Liver (tissue), 3 donors: ENCODE data around the gene ST3GAL5.
A peak's percentile ranks its signal among the peaks of the same experiment; 100 is the strongest.

ENCODE experiments used
- GABPA ChIP-seq, 2 donors: IDR thresholded peaks in 1 of 2; conservative IDR thresholded peaks in 1 of 2; 2 replicates each; pipeline ENCODE4 v1.6.1; 2016; ENCODE audit warnings: antibody characterized with exemption in 2 of 2, mild to moderate bottlenecking in 1 of 2, moderate library complexity in 1 of 2
- JUND ChIP-seq, 2 donors: IDR thresholded peaks; 2 replicates each; pipeline ENCODE4 v1.6.1; 2016; ENCODE audit warnings: antibody characterized with exemption in 2 of 2
- RAD21 ChIP-seq, 2 donors: IDR thresholded peaks; 2 replicates each; pipeline ENCODE4 v1.6.1; 2016; ENCODE audit warnings: antibody characterized with exemption in 2 of 2, mild to moderate bottlenecking in 2 of 2
- RXRA ChIP-seq, 2 donors: IDR thresholded peaks; 2 replicates each; pipeline ENCODE4 v1.6.1; 2017 to 2018; ENCODE audit warnings: antibody characterized with exemption in 2 of 2, mild to moderate bottlenecking in 1 of 2
- SP1 ChIP-seq: IDR thresholded peaks from 2 replicates; pipeline ENCODE4 v1.6.1; 2018; ENCODE audit warnings: antibody characterized with exemption, mild to moderate bottlenecking
- TAF1 ChIP-seq: conservative IDR thresholded peaks from 2 replicates; pipeline ENCODE4 v1.6.1; 2016; ENCODE audit warnings: antibody characterized with exemption, mild to moderate bottlenecking
- YY1 ChIP-seq: IDR thresholded peaks from 2 replicates; pipeline ENCODE4 v1.6.1; 2016; ENCODE audit warnings: antibody characterized with exemption, mild to moderate bottlenecking
- TF ChIP-seq, protein P1 (sequence below): IDR thresholded peaks from 2 replicates; pipeline ENCODE4 v1.6.1; 2016; ENCODE audit warnings: antibody characterized with exemption
- TF ChIP-seq, protein P2 (sequence below): IDR thresholded peaks from 2 replicates; pipeline ENCODE4 v1.6.1; 2016; ENCODE audit warnings: antibody characterized with exemption, mild to moderate bottlenecking
- TF ChIP-seq, protein P3 (sequence below): fragments of 150-350 bp; IDR thresholded peaks from 2 replicates; pipeline ENCODE4 v1.5.1; 2017; ENCODE audit warnings: improper control_type of control experiment, low read depth, low read length; ENCODE audit not compliant: missing input control
- TF ChIP-seq, protein P4 (sequence below): IDR thresholded peaks from 2 replicates; pipeline ENCODE4 v1.6.1; 2016; ENCODE audit warnings: antibody characterized with exemption
- donor health status: healthy.
- donor health status: healthy.

DNA sequence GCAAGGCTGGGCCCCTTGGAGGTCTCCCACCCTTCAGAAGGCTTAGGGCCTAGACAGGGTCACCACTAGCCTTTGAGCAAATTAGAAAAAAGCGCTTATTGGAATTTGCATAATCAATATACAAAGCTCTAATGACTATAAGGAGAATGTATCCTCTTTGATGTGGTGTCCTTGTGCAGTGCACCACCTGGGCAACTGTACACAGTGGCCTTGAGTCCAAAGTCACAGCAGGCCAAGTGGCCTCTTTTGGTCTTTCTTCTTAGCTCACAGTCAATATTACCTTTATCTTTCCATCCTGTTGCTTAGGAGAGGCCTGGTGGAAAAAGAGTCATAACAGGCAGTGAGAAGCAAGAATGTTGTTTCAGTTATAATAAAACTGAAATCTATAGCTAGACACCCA is 19.7 kb upstream of the ST3GAL5 start:
- TF ChIP-seq, protein P1, sequence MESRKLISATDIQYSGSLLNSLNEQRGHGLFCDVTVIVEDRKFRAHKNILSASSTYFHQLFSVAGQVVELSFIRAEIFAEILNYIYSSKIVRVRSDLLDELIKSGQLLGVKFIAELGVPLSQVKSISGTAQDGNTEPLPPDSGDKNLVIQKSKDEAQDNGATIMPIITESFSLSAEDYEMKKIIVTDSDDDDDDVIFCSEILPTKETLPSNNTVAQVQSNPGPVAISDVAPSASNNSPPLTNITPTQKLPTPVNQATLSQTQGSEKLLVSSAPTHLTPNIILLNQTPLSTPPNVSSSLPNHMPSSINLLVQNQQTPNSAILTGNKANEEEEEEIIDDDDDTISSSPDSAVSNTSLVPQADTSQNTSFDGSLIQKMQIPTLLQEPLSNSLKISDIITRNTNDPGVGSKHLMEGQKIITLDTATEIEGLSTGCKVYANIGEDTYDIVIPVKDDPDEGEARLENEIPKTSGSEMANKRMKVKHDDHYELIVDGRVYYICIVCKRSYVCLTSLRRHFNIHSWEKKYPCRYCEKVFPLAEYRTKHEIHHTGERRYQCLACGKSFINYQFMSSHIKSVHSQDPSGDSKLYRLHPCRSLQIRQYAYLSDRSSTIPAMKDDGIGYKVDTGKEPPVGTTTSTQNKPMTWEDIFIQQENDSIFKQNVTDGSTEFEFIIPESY = no peak
- TF ChIP-seq, protein P2, sequence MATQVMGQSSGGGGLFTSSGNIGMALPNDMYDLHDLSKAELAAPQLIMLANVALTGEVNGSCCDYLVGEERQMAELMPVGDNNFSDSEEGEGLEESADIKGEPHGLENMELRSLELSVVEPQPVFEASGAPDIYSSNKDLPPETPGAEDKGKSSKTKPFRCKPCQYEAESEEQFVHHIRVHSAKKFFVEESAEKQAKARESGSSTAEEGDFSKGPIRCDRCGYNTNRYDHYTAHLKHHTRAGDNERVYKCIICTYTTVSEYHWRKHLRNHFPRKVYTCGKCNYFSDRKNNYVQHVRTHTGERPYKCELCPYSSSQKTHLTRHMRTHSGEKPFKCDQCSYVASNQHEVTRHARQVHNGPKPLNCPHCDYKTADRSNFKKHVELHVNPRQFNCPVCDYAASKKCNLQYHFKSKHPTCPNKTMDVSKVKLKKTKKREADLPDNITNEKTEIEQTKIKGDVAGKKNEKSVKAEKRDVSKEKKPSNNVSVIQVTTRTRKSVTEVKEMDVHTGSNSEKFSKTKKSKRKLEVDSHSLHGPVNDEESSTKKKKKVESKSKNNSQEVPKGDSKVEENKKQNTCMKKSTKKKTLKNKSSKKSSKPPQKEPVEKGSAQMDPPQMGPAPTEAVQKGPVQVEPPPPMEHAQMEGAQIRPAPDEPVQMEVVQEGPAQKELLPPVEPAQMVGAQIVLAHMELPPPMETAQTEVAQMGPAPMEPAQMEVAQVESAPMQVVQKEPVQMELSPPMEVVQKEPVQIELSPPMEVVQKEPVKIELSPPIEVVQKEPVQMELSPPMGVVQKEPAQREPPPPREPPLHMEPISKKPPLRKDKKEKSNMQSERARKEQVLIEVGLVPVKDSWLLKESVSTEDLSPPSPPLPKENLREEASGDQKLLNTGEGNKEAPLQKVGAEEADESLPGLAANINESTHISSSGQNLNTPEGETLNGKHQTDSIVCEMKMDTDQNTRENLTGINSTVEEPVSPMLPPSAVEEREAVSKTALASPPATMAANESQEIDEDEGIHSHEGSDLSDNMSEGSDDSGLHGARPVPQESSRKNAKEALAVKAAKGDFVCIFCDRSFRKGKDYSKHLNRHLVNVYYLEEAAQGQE = no peak
- TF ChIP-seq JUND (IDR thresholded peaks at IDR 0.05) = no peak
- TF ChIP-seq, protein P3, sequence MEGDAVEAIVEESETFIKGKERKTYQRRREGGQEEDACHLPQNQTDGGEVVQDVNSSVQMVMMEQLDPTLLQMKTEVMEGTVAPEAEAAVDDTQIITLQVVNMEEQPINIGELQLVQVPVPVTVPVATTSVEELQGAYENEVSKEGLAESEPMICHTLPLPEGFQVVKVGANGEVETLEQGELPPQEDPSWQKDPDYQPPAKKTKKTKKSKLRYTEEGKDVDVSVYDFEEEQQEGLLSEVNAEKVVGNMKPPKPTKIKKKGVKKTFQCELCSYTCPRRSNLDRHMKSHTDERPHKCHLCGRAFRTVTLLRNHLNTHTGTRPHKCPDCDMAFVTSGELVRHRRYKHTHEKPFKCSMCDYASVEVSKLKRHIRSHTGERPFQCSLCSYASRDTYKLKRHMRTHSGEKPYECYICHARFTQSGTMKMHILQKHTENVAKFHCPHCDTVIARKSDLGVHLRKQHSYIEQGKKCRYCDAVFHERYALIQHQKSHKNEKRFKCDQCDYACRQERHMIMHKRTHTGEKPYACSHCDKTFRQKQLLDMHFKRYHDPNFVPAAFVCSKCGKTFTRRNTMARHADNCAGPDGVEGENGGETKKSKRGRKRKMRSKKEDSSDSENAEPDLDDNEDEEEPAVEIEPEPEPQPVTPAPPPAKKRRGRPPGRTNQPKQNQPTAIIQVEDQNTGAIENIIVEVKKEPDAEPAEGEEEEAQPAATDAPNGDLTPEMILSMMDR = no peak
- TF ChIP-seq TAF1 = no peak
- no peak for TF ChIP-seq RAD21 (IDR thresholded peaks at IDR 0.05)
- peak in 1 of 2 donors; percentile 8 for TF ChIP-seq RXRA (IDR thresholded peaks at IDR 0.05)
- TF ChIP-seq, protein P4, sequence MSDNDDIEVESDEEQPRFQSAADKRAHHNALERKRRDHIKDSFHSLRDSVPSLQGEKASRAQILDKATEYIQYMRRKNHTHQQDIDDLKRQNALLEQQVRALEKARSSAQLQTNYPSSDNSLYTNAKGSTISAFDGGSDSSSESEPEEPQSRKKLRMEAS = no peak
- no peak for TF ChIP-seq YY1
- TF ChIP-seq GABPA (IDR thresholded peaks at IDR 0.05 in 1 of 2, conservative IDR thresholded peaks at IDR 0.05 in 1 of 2) = no peak
- no peak for TF ChIP-seq SP1
